H1 (cell line): ENCODE measurements around the gene PDZD4.

Experiments
- ATF2 ChIP-seq: IDR thresholded peaks from 2 replicates; pipeline ENCODE4 v1.6.1; 2012; ENCODE audit warnings: low read length, inconsistent platforms
- CHD1 ChIP-seq: IDR thresholded peaks from 2 replicates; pipeline ENCODE4 v1.6.1; 2012; ENCODE audit warnings: low read depth, low read length, improper control_type of control experiment
- CREB1 ChIP-seq: IDR thresholded peaks from 2 replicates; pipeline ENCODE4 v1.6.1; 2012; ENCODE audit warnings: inconsistent platforms
- CTCF ChIP-seq, 3 experiments: IDR thresholded peaks; 1 replicate in 2 of 3; 2 replicates in 1 of 3; pipeline versions ENCODE4 v1.5.1 to v1.6.1; 2011; ENCODE audit warnings: low read length in 3 of 3, mild to moderate bottlenecking in 3 of 3, inconsistent platforms in 2 of 3, low read depth in 1 of 3, moderate library complexity in 1 of 3; ENCODE audit not compliant: insufficient read depth in 1 of 3; ENCODE audit errors: control extremely low read depth in 1 of 3
- MAX ChIP-seq: IDR thresholded peaks from 2 replicates; pipeline ENCODE4 v1.6.1; 2012; ENCODE audit warnings: inconsistent platforms
- POLR2A ChIP-seq, 2 experiments: IDR thresholded peaks; 1 replicate in 1 of 2; 2 replicates in 1 of 2; pipeline ENCODE4 v1.6.1; 2011; ENCODE audit warnings: low read depth in 2 of 2, low read length in 2 of 2, mild to moderate bottlenecking in 2 of 2; ENCODE audit errors: control extremely low read depth in 1 of 2

- no peak for TF ChIP-seq MAX
- TF ChIP-seq ATF2 = no peak
- no peak for TF ChIP-seq CTCF (IDR thresholded peaks at IDR 0.05; ENCODE audit: control extremely low read depth in 1 of 3, insufficient read depth in 1 of 3, low read depth in 1 of 3, low read length in 3 of 3)
- no peak for TF ChIP-seq POLR2A (IDR thresholded peaks at IDR 0.05; ENCODE audit: control extremely low read depth in 1 of 2, low read depth in 2 of 2, low read length in 2 of 2)
- TF ChIP-seq CREB1 = no peak
- TF ChIP-seq CHD1 = no peak
Measured at GRCh38 chrX:153824348-153824747, 6.0 kb downstream of the PDZD4 start.
